ENCODE data around the gene S1PR2. TPM values are rescaled to one million over a fixed set of nuclear protein-coding genes. Genes with fewer than 3 reads are reported as not detected.
"Not testable (repeated sequence)": the region's sequence is repeated elsewhere in the genome, so short reads cannot be mapped to it uniquely, and the experiment has no call there.

Gene S1PR2
- total and polyA plus RNA-seq, 9 donors = 3.6 to 25.9 (median 7.0) TPM

DNA sequence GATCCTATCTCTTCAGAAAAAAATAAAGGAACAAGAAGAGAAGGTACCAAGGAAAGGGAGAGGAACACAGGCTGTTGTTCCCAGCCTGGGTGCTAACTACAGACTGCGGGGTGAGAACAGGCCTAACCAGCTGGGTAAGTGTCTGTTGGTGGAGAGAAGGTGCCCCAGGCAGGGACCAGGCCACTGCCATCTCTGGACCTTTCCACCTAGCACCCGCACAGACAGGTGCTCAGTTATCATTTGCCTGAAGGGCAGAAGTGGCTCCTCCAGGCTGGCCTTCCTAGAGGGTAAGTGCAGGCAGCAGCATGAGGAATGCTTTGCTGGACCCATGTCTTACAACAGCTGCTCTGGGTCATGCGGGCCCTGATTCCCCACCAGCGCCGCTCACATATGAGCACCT is 46.5 kb downstream of the S1PR2 start:
- H3K4me1 ChIP-seq (ENCODE audit: insufficient read depth) = no peaks in the 10 kb centered on the region
- no peak overlapping the region for H3K27ac ChIP-seq
- DNase-seq = no peak
- TF ChIP-seq CTCF (IDR thresholded peaks at IDR 0.05) (no peak), EP300 (IDR thresholded peaks at IDR 0.05) (no peak), POLR2A (IDR thresholded peaks at IDR 0.05) (no peak)
- no peaks in the 10 kb centered on the region for H3K36me3 ChIP-seq
- H3K9me3 ChIP-seq = no peaks in the 10 kb centered on the region
- intact Hi-C loops (cut with DNase I) = no loop called here
- H3K27me3 ChIP-seq = no peaks in the 10 kb centered on the region
- no peak overlapping the region for H3K4me3 ChIP-seq
- 88 to 97% (median 90%) methylated on average over 5 of the region's 5 CpGs for WGBS, 3 donors

DNA sequence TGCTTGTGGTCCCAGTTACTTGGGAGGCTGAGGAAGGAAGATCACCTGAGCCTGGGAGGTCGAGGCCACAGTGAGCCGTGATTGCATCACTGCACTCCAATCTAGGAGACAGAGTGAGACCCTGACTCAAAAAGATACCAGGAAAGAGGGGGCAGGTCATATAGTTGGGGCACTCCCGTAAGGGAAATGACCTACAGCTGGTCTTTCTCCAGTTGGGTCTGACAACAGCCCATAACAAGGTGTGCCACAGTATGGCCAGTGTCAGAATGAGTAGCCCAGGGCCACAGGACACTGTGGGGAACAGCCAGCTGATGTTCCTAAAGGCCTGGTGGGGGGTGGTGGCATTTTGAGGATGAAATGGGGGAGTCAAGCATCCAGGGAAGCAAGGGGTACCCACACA is 47.2 kb downstream of the S1PR2 start:
- WGBS, 3 donors = 79 to 88% (median 85%) methylated on average over 3 of the region's 3 CpGs
- TF ChIP-seq CTCF (IDR thresholded peaks at IDR 0.05) (no peak), POLR2A (IDR thresholded peaks at IDR 0.05) (no peak), EP300 (IDR thresholded peaks at IDR 0.05) (no peak)
- intact Hi-C loops (cut with DNase I) = no loop called here
- H3K4me3 ChIP-seq = no peak overlapping the region
- H3K4me1 ChIP-seq (ENCODE audit: insufficient read depth) = no peaks in the 10 kb centered on the region
- no peaks in the 10 kb centered on the region for H3K9me3 ChIP-seq
- no peak overlapping the region for H3K27ac ChIP-seq
- H3K27me3 ChIP-seq = no peaks in the 10 kb centered on the region
- H3K36me3 ChIP-seq = no peaks in the 10 kb centered on the region
- DNase-seq = no peak

DNA sequence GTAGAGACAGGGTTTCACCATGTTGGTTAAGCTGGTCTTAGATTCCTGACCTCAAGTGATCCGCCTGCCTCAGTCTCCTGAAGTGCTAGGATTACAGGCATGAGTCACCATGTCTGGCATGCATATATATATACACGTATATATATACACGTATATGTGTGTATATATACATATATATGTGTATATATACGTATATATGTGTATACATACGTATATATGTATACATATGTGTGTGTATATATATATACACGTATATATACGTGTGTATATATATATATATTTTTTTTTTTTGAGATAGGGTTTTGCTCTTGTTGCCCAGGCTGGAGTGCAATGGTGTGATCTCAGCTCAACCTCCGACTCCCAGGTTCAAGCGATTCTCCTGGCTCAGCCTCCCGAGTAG is 48.3 kb downstream of the S1PR2 start:
- Histone ChIP-seq H3K36me3 (no peaks in the 10 kb centered on the region), H3K9me3 (no peaks in the 10 kb centered on the region), H3K27ac (no peak overlapping the region), H3K27me3 (no peaks in the 10 kb centered on the region), H3K4me3 (no peak overlapping the region), H3K4me1 (ENCODE audit: insufficient read depth) (no peaks in the 10 kb centered on the region)
- 85 to 87% (median 87%) methylated on average over 10 of the region's 10 CpGs for WGBS, 3 donors
- TF ChIP-seq EP300 (IDR thresholded peaks at IDR 0.05) (no peak), POLR2A (IDR thresholded peaks at IDR 0.05) (no peak), CTCF (IDR thresholded peaks at IDR 0.05) (no peak)
- intact Hi-C loops (cut with DNase I) = no loop called here
- no peak for DNase-seq

DNA sequence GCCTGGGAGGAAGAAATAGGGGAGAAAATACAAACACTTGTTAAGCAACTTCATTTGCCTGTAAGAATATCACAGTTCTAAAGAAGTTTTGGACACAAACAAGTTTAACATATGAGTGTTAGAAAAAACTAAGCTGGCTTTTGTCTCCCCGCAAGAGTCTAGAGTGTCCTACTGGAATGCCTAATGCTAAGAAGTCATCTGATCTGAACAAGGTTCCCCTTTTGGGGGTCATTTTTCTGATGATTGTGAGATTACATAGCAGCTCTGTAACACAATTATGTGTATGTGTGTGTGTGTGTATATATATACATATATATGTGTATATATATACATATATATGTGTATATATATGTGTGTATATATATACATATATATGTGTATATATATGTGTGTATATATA is 49.1 kb downstream of the S1PR2 start:
- no peak for DNase-seq
- TF ChIP-seq EP300 (IDR thresholded peaks at IDR 0.05) (no peak), POLR2A (IDR thresholded peaks at IDR 0.05) (no peak), CTCF (IDR thresholded peaks at IDR 0.05) (no peak)
- H3K36me3 ChIP-seq = no peaks in the 10 kb centered on the region
- H3K9me3 ChIP-seq = no peaks in the 10 kb centered on the region
- H3K4me1 ChIP-seq (ENCODE audit: insufficient read depth) = no peaks in the 10 kb centered on the region
- no peak overlapping the region for H3K27ac ChIP-seq
- 39 to 97% (median 97%) methylated on average over 1 of the region's 1 CpG for WGBS, 3 donors
- intact Hi-C loops (cut with DNase I) = no loop called here
- no peak overlapping the region for H3K4me3 ChIP-seq
- H3K27me3 ChIP-seq = no peaks in the 10 kb centered on the region

GRCh38 chr19:10180459-10180858 is 50.7 kb downstream of the S1PR2 start:
- intact Hi-C loops (cut with DNase I) = no loop called here
- DNase-seq = no peak
- Histone ChIP-seq H3K27ac (no peak overlapping the region), H3K4me1 (ENCODE audit: insufficient read depth) (no peaks in the 10 kb centered on the region), H3K4me3 (no peak overlapping the region), H3K9me3 (no peaks in the 10 kb centered on the region), H3K36me3 (no peaks in the 10 kb centered on the region), H3K27me3 (no peaks in the 10 kb centered on the region)
- 85 to 86% (median 86%) methylated on average over 7 of the region's 7 CpGs for WGBS, 3 donors
- TF ChIP-seq POLR2A (IDR thresholded peaks at IDR 0.05) (no peak), CTCF (IDR thresholded peaks at IDR 0.05) (no peak), EP300 (IDR thresholded peaks at IDR 0.05) (no peak)

- H3K36me3 ChIP-seq = not testable (repeated sequence)
Measured at GRCh38 chr19:10180024-10180423, 51.1 kb downstream of the S1PR2 start.

More at GRCh38 chr19:10180024-10180423, 51.1 kb downstream of the S1PR2 start:
- H3K4me1 ChIP-seq (ENCODE audit: insufficient read depth); DNase-seq; H3K27ac ChIP-seq; H3K9me3 ChIP-seq; H3K4me3 ChIP-seq; H3K27me3 ChIP-seq; intact Hi-C loops (cut with DNase I): not testable (repeated sequence)
- 93 to 97% (median 95%) methylated on average over 6 of the region's 6 CpGs for WGBS, 3 donors

All from ovary (tissue), 9 donors.